SK-N-SH (cell line): Measurements from ENCODE around the gene TPP1. TPM values are rescaled to one million over a fixed set of nuclear protein-coding genes. Genes with fewer than 3 reads are reported as not detected.

Source experiments
- CTCF ChIA-PET: fragments of 300-600, 350-600 bp; formaldehyde crosslinking; extraction: SDS; loops from one replicate; lab custom pipeline; 2021; lab: Yijun Ruan, JAX
- POLR2A ChIA-PET: fragments of 350-600 bp; sonication (Branson Sonifier 250); formaldehyde crosslinking; extraction: SDS; loops from one replicate; lab custom pipeline; 2020; ENCODE audit warnings: antibody characterized with exemption, inconsistent platforms; lab: Yijun Ruan, JAX
- DNase-seq: peaks from one replicate; pipeline ENCODE4 v3.0.0; 2012
- H2AFZ ChIP-seq: fragments of 200-600 bp; sonication (generic); 2 replicates; pipeline ENCODE4 v1.8.1; 2016; ENCODE audit warnings: antibody characterized with exemption, mild to moderate bottlenecking, low read depth
- H3F3A ChIP-seq: fragments of 200-600 bp; sonication (generic); replicated peaks from 2 replicates; pipeline ENCODE3; 2016; ENCODE audit warnings: antibody characterized with exemption, mild to moderate bottlenecking; ENCODE audit not compliant: insufficient read depth
- H3K27ac ChIP-seq, 2 experiments: fragments of 200-500 bp in 1 of 2; fragments of 200-600 bp in 1 of 2; sonication (Bioruptor generic) in 1 of 2; sonication (generic), shearing (Covaris generic) in 1 of 2; 2 replicates each; pipeline versions ENCODE4 v1.5.1 to v1.6.1; 2014 to 2016; ENCODE audit warnings: low read depth in 2 of 2, inconsistent platforms in 1 of 2, low read length in 1 of 2, mild to moderate bottlenecking in 1 of 2, mixed read lengths in 1 of 2
- H3K27me3 ChIP-seq: fragments of 200-600 bp; sonication (generic), shearing (Covaris generic); 2 replicates; pipeline ENCODE4 v1.6.1; 2016; ENCODE audit warnings: mixed run types; ENCODE audit not compliant: insufficient read depth
- H3K36me3 ChIP-seq, 2 experiments: fragments of 200-500 bp in 1 of 2; fragments of 200-600 bp in 1 of 2; sonication (Bioruptor generic) in 1 of 2; sonication (generic) in 1 of 2; replicated peaks in 1 of 2; 2 replicates each; pipeline versions ENCODE3 to v1.5.1; 2014 to 2016; ENCODE audit warnings: low read length in 1 of 2, mild to moderate bottlenecking in 1 of 2; ENCODE audit not compliant: insufficient read depth in 2 of 2, control insufficient read depth in 1 of 2
- H3K4me1 ChIP-seq, 2 experiments: fragments of 200-500 bp in 1 of 2; fragments of 200-600 bp in 1 of 2; sonication (Bioruptor generic) in 1 of 2; sonication (generic), shearing (Covaris generic) in 1 of 2; 2 replicates each; pipeline versions ENCODE4 v1.5.1 to v1.6.1; 2014 to 2016; ENCODE audit warnings: low read depth in 1 of 2, low read length in 1 of 2, mixed run types in 1 of 2; ENCODE audit not compliant: insufficient read depth in 2 of 2, control insufficient read depth in 1 of 2
- H3K4me2 ChIP-seq: fragments of 200-600 bp; sonication (generic), shearing (Covaris generic); 2 replicates; pipeline ENCODE4 v1.6.1; 2017; ENCODE audit warnings: mixed run types
- H3K4me3 ChIP-seq, 2 experiments: fragments of 200-500 bp in 1 of 2; fragments of 200-600 bp in 1 of 2; sonication (Bioruptor generic) in 1 of 2; sonication (generic), shearing (Covaris generic) in 1 of 2; 2 replicates each; pipeline versions ENCODE4 v1.5.1 to v1.8.1; 2014 to 2016; ENCODE audit warnings: low read depth in 2 of 2, inconsistent platforms in 1 of 2, low read length in 1 of 2, mild to moderate bottlenecking in 1 of 2, mixed read lengths in 1 of 2, moderate library complexity in 1 of 2
- H3K79me2 ChIP-seq: fragments of 200-600 bp; sonication (generic); 2 replicates; pipeline ENCODE4 v1.8.1; 2017; ENCODE audit warnings: mild to moderate bottlenecking; ENCODE audit not compliant: insufficient read depth
- H3K9ac ChIP-seq: fragments of 200-600 bp; sonication (generic); 2 replicates; pipeline ENCODE4 v1.6.1; 2017; ENCODE audit warnings: mixed run types
- H3K9me2 ChIP-seq: fragments of 200-600 bp; sonication (generic); 2 replicates; pipeline ENCODE4 v1.6.1; 2017; ENCODE audit warnings: mixed run types
- H3K9me3 ChIP-seq: fragments of 200-600 bp; sonication (generic); 2 replicates; pipeline ENCODE4 v1.6.1; 2017; ENCODE audit warnings: mixed run types, mild to moderate bottlenecking, moderate library complexity
- H4K20me1 ChIP-seq: fragments of 200-600 bp; sonication (generic); 2 replicates; pipeline ENCODE4 v1.6.1; 2017; ENCODE audit warnings: mild to moderate bottlenecking, mixed run types; ENCODE audit not compliant: insufficient read depth
- FOXJ3 ChIP-seq: sonication (generic); formaldehyde crosslinking; IDR thresholded peaks from 2 replicates; pipeline ENCODE4 v1.5.1; 2020; ENCODE audit warnings: mild to moderate bottlenecking, missing genetic modification reagents
- GATA2 ChIP-seq: sonication (generic); formaldehyde crosslinking; IDR thresholded peaks from 2 replicates; pipeline ENCODE4 v1.5.0; 2020; ENCODE audit warnings: mild to moderate bottlenecking, missing genetic modification reagents
- IRF3 ChIP-seq: fragments of 150-350 bp; IDR thresholded peaks from 2 replicates; pipeline ENCODE4 v1.6.1; 2016; ENCODE audit warnings: mild to moderate bottlenecking, low read depth, low read length
- JUND ChIP-seq: IDR thresholded peaks from 2 replicates; pipeline ENCODE4 v1.4.0; 2012
- MAX ChIP-seq: IDR thresholded peaks from 2 replicates; pipeline ENCODE4 v1.4.0; 2012; ENCODE audit warnings: low read depth
- MXI1 ChIP-seq: IDR thresholded peaks from 2 replicates; pipeline ENCODE4 v1.6.1; 2012; ENCODE audit warnings: mild to moderate bottlenecking, low read depth, low read length, improper control_type of control experiment
- NRF1 ChIP-seq: IDR thresholded peaks from 2 replicates; pipeline ENCODE4 v1.6.1; 2012; ENCODE audit warnings: low read depth, mild to moderate bottlenecking, low read length
- RAD21 ChIP-seq: IDR thresholded peaks from 2 replicates; pipeline ENCODE4 v1.6.1; 2012; ENCODE audit warnings: mild to moderate bottlenecking, low read length
- RFX5 ChIP-seq: IDR thresholded peaks from 2 replicates; pipeline ENCODE4 v1.6.1; 2012; ENCODE audit warnings: mild to moderate bottlenecking, improper control_type of control experiment, low read length
- SIN3A ChIP-seq: IDR thresholded peaks from 2 replicates; pipeline ENCODE4 v1.6.1; 2012; ENCODE audit warnings: low read depth, mild to moderate bottlenecking, low read length, moderate library complexity, borderline replicate concordance
- TEAD4 ChIP-seq: IDR thresholded peaks from 2 replicates; pipeline ENCODE4 v1.4.0; 2012; ENCODE audit warnings: mild to moderate bottlenecking, borderline replicate concordance; ENCODE audit not compliant: insufficient read depth
- USF1 ChIP-seq: IDR thresholded peaks from 2 replicates; pipeline ENCODE4 v1.4.0; 2012; ENCODE audit warnings: low read depth, borderline replicate concordance
- USF2 ChIP-seq: fragments of 150-350 bp; IDR thresholded peaks from 2 replicates; pipeline ENCODE4 v1.6.1; 2017; ENCODE audit warnings: antibody characterized with exemption, low read length, low read depth, borderline replicate concordance
- YY1 ChIP-seq: IDR thresholded peaks from 2 replicates; pipeline ENCODE4 v1.4.0; 2012; ENCODE audit warnings: low read depth, mild to moderate bottlenecking
- WGBS: methylation state at CpG from one replicate; pipeline ENCODE4 v1.1.6; 2017; ENCODE audit warnings: low lambda C conversion rate; 5-methylcytosine and 5-hydroxymethylcytosine counted together
- polyA plus RNA-seq, 3 experiments: library from polyadenylated mRNA; depleted of rRNA; stranded (reverse); fragments of >200 nt; gene quantifications; 2 replicates each; pipeline ENCODE4 v1.2.3, GENCODE V29; 2012

The TPP1 gene
- polyA plus RNA-seq, 1 of the 3 experiments (the other 2 are of a cell fraction) = 105 TPM

GRCh38 chr11:6629573-6629891, 10.3 kb upstream of the TPP1 start:
- peaks cover 0 to 28% of the 10 kb centered on the region in 2 experiments for H3K36me3 ChIP-seq
- 90% methylated on average over 12 of the region's 24 CpGs for WGBS

GRCh38 chr11:6628526-6628925, 9.3 kb upstream of the TPP1 start:
- CTCF ChIA-PET = no interaction called here
- H3K79me2 ChIP-seq = no peaks in the 10 kb centered on the region
- no peak overlapping the region for H3K27ac ChIP-seq
- no peaks in the 10 kb centered on the region for H3K4me1 ChIP-seq
- H3K36me3 ChIP-seq = peaks cover 0 to 28% of the 10 kb centered on the region in 2 experiments
- no peak overlapping the region for H3K4me3 ChIP-seq
- H3K4me2 ChIP-seq = no peak overlapping the region
- no peak overlapping the region for H3K9ac ChIP-seq
- H3K9me3 ChIP-seq = no peaks in the 10 kb centered on the region
- DNase-seq = no peak
- no peak overlapping the region for H2AFZ ChIP-seq
- POLR2A ChIA-PET = no interaction called here
- no peaks in the 10 kb centered on the region for H3F3A ChIP-seq
- WGBS = 90% methylated on average over 2 of the region's 4 CpGs
- H3K9me2 ChIP-seq = no peaks in the 10 kb centered on the region
- H4K20me1 ChIP-seq = no peaks in the 10 kb centered on the region
- H3K27me3 ChIP-seq = no peaks in the 10 kb centered on the region
- TF ChIP-seq YY1 (no peak), SIN3A (no peak), JUND (no peak)
- TF ChIP-seq, all 33 proteins: peak for 0

More at GRCh38 chr11:6629573-6629891, 10.3 kb upstream of the TPP1 start:
- Histone ChIP-seq H3K4me1 (no peaks in the 10 kb centered on the region), H3K9me2 (no peaks in the 10 kb centered on the region), H3K9me3 (no peaks in the 10 kb centered on the region), H3F3A (no peaks in the 10 kb centered on the region), H3K4me2 (no peak overlapping the region), H2AFZ (no peak overlapping the region), H3K9ac (no peak overlapping the region), H3K4me3 (no peak overlapping the region), H4K20me1 (no peaks in the 10 kb centered on the region), H3K27me3 (no peaks in the 10 kb centered on the region), H3K79me2 (no peaks in the 10 kb centered on the region), H3K27ac (no peak overlapping the region)
- ChIA-PET CTCF (no interaction called here), POLR2A (no interaction called here)
- no peak for DNase-seq
- TF ChIP-seq IRF3 = no peak
- no peak for TF ChIP-seq MXI1
- TF ChIP-seq JUND = no peak
- no peak for TF ChIP-seq RFX5
- TF ChIP-seq USF1 = no peak
- TF ChIP-seq GATA2 (CRISPR knock-in tag) = no peak
- TF ChIP-seq MAX = no peak
- TF ChIP-seq TEAD4 = no peak

GRCh38 chr11:6627762-6628241, 8.6 kb upstream of the TPP1 start:
- H3K27me3 ChIP-seq = no peaks in the 10 kb centered on the region
- no peak overlapping the region for H3K4me3 ChIP-seq
- no peak overlapping the region for H3K9ac ChIP-seq
- no peaks in the 10 kb centered on the region for H3K9me2 ChIP-seq
- no peaks in the 10 kb centered on the region for H4K20me1 ChIP-seq
- H3K9me3 ChIP-seq = no peaks in the 10 kb centered on the region
- no peak overlapping the region for H3K4me2 ChIP-seq
- H2AFZ ChIP-seq = no peak overlapping the region
- no peaks in the 10 kb centered on the region for H3K79me2 ChIP-seq
- no peaks in the 10 kb centered on the region for H3F3A ChIP-seq
- CTCF ChIA-PET = interaction anchor here (1.4 kb wide), 1 partner anchor 15 kb away, joined by 5 read pairs; no protein-coding TSS in a partner anchor
- no peak overlapping the region for H3K27ac ChIP-seq
- peaks cover 0 to 24% of the 10 kb centered on the region in 2 experiments for H3K36me3 ChIP-seq
- no peak for DNase-seq
- POLR2A ChIA-PET = no interaction called here
- WGBS = 78% methylated on average over 2 of the region's 2 CpGs
- H3K4me1 ChIP-seq = no peaks in the 10 kb centered on the region
- TF ChIP-seq RAD21 = no peak
- TF ChIP-seq NRF1 = no peak
- TF ChIP-seq FOXJ3 (CRISPR knock-in tag) = no peak
- no peak for TF ChIP-seq USF2
